Liver (tissue), 9 donors: ENCODE results near the gene PIK3CA. TPM values are rescaled to one million over a fixed set of nuclear protein-coding genes. Genes with fewer than 3 reads are reported as not detected.

Source experiments
- DNase-seq: peaks from one replicate; pipeline ENCODE4 v3.0.0-alpha.2; 2017; ENCODE audit warnings: low spot score
- H3K27ac ChIP-seq, 2 donors: one replicate each; pipeline ENCODE4 v1.7.0; 2013; ENCODE audit warnings: inconsistent platforms in 2 of 2, low read length in 2 of 2, control low read depth in 1 of 2, low read depth in 1 of 2, mild to moderate bottlenecking in 1 of 2
- H3K27me3 ChIP-seq, 4 donors: one replicate each; pipeline versions ENCODE4 v1.6.1 to v1.7.0; 2013; ENCODE audit warnings: low read length in 3 of 4, inconsistent platforms in 1 of 4, mild to moderate bottlenecking in 1 of 4, moderate library complexity in 1 of 4; ENCODE audit not compliant: control insufficient read depth in 4 of 4, insufficient read depth in 4 of 4
- H3K36me3 ChIP-seq, 4 donors: one replicate each; pipeline versions ENCODE4 v1.6.1 to v1.7.0; 2013; ENCODE audit warnings: low read length in 3 of 4, mild to moderate bottlenecking in 3 of 4, low read depth in 1 of 4, moderate library complexity in 1 of 4; ENCODE audit not compliant: control insufficient read depth in 4 of 4, insufficient read depth in 3 of 4
- H3K4me1 ChIP-seq, 4 donors: one replicate each; pipeline versions ENCODE4 v1.6.1 to v1.7.0; 2013; ENCODE audit warnings: low read length in 3 of 4, mild to moderate bottlenecking in 3 of 4, moderate library complexity in 1 of 4; ENCODE audit not compliant: control insufficient read depth in 4 of 4, insufficient read depth in 4 of 4
- H3K4me3 ChIP-seq, 3 donors: one replicate each; pipeline versions ENCODE4 v1.6.1 to v1.7.0; 2013; ENCODE audit warnings: low read length in 3 of 3, control low read depth in 1 of 3, low read depth in 1 of 3, mild to moderate bottlenecking in 1 of 3
- H3K9ac ChIP-seq, 2 donors: one replicate each; pipeline ENCODE4 v1.7.0; 2013; ENCODE audit warnings: low read length in 2 of 2, mild to moderate bottlenecking in 2 of 2, moderate library complexity in 2 of 2, control low read depth in 1 of 2, low read depth in 1 of 2
- H3K9me3 ChIP-seq, 4 donors: one replicate each; pipeline versions ENCODE4 v1.6.1 to v1.7.0; 2013; ENCODE audit warnings: low read length in 3 of 4; ENCODE audit not compliant: control insufficient read depth in 4 of 4
- EGR1 ChIP-seq, 2 donors: IDR thresholded peaks; 2 replicates each; pipeline ENCODE4 v1.6.1; 2016 to 2018; ENCODE audit warnings: antibody characterized with exemption in 2 of 2, low read depth in 2 of 2
- FOXA2 ChIP-seq: IDR thresholded peaks from 2 replicates; pipeline ENCODE4 v1.6.1; 2016; ENCODE audit warnings: antibody characterized with exemption
- GABPA ChIP-seq, 2 donors: IDR thresholded peaks in 1 of 2; conservative IDR thresholded peaks in 1 of 2; 2 replicates each; pipeline ENCODE4 v1.6.1; 2016; ENCODE audit warnings: antibody characterized with exemption in 2 of 2, mild to moderate bottlenecking in 1 of 2, moderate library complexity in 1 of 2
- HNF4A ChIP-seq, 2 donors: conservative IDR thresholded peaks; 2 replicates each; pipeline ENCODE4 v1.6.1; 2016; ENCODE audit warnings: antibody characterized with exemption in 2 of 2, mild to moderate bottlenecking in 2 of 2
- JUND ChIP-seq, 2 donors: IDR thresholded peaks; 2 replicates each; pipeline ENCODE4 v1.6.1; 2016; ENCODE audit warnings: antibody characterized with exemption in 2 of 2
- NR2F2 ChIP-seq: IDR thresholded peaks from 2 replicates; pipeline ENCODE4 v1.6.1; 2016; ENCODE audit warnings: antibody characterized with exemption
- RAD21 ChIP-seq, 2 donors: IDR thresholded peaks; 2 replicates each; pipeline ENCODE4 v1.6.1; 2016; ENCODE audit warnings: antibody characterized with exemption in 2 of 2, mild to moderate bottlenecking in 2 of 2
- RXRA ChIP-seq, 2 donors: IDR thresholded peaks; 2 replicates each; pipeline ENCODE4 v1.6.1; 2017 to 2018; ENCODE audit warnings: antibody characterized with exemption in 2 of 2, mild to moderate bottlenecking in 1 of 2
- SP1 ChIP-seq: IDR thresholded peaks from 2 replicates; pipeline ENCODE4 v1.6.1; 2018; ENCODE audit warnings: antibody characterized with exemption, mild to moderate bottlenecking
- TAF1 ChIP-seq: conservative IDR thresholded peaks from 2 replicates; pipeline ENCODE4 v1.6.1; 2016; ENCODE audit warnings: antibody characterized with exemption, mild to moderate bottlenecking
- YY1 ChIP-seq: IDR thresholded peaks from 2 replicates; pipeline ENCODE4 v1.6.1; 2016; ENCODE audit warnings: antibody characterized with exemption, mild to moderate bottlenecking
- WGBS: extraction: QIAGEN DNeasy Blood & Tissue Kit; methylation state at CpG from one replicate; pipeline ENCODE4 v1.1.7; 2013; 5-methylcytosine and 5-hydroxymethylcytosine counted together
- polyA plus RNA-seq, 2 donors: library from polyadenylated mRNA; stranded (reverse) in 1 of 2; unstranded in 1 of 2; fragments of 200-250 nt in 1 of 2; fragments of >200 nt in 1 of 2; fragmentation: Nextera tagmentation in 1 of 2; extraction: Ambion mirVana in 1 of 2; gene quantifications; one replicate each; pipeline versions ENCODE4 v1.2.1 to v1.2.3, GENCODE V29; 2013 to 2015
- total RNA-seq, 2 donors: library from RNA; depleted of rRNA; stranded (reverse); fragments of >200 nt; gene quantifications; one replicate each; pipeline ENCODE4 v1.2.3, GENCODE V29; 2014
- TF ChIP-seq, protein P1 (sequence below): IDR thresholded peaks from 2 replicates; pipeline ENCODE4 v1.6.1; 2016; ENCODE audit warnings: antibody characterized with exemption, mild to moderate bottlenecking
- TF ChIP-seq, protein P2 (sequence below): IDR thresholded peaks from 2 replicates; pipeline ENCODE4 v1.6.1; 2016; ENCODE audit warnings: antibody characterized with exemption
- TF ChIP-seq, protein P3 (sequence below): fragments of 150-350 bp; IDR thresholded peaks from 2 replicates; pipeline ENCODE4 v1.5.1; 2017; ENCODE audit warnings: improper control_type of control experiment, low read depth, low read length; ENCODE audit not compliant: missing input control
- TF ChIP-seq, protein P4 (sequence below): IDR thresholded peaks from 2 replicates; pipeline ENCODE4 v1.6.1; 2016; ENCODE audit warnings: antibody characterized with exemption
- TF ChIP-seq, protein P5 (sequence below): IDR thresholded peaks from 2 replicates; pipeline ENCODE4 v1.6.1; 2016; ENCODE audit warnings: antibody characterized with exemption
- donor health status: healthy.
- donor health status: healthy.
- donor health status: healthy.
- donor health status: healthy.
- donor health status: healthy.

PIK3CA gene
- total and polyA plus RNA-seq, 4 donors = 3.6 to 14.6 (median 7.2) TPM

DNA sequence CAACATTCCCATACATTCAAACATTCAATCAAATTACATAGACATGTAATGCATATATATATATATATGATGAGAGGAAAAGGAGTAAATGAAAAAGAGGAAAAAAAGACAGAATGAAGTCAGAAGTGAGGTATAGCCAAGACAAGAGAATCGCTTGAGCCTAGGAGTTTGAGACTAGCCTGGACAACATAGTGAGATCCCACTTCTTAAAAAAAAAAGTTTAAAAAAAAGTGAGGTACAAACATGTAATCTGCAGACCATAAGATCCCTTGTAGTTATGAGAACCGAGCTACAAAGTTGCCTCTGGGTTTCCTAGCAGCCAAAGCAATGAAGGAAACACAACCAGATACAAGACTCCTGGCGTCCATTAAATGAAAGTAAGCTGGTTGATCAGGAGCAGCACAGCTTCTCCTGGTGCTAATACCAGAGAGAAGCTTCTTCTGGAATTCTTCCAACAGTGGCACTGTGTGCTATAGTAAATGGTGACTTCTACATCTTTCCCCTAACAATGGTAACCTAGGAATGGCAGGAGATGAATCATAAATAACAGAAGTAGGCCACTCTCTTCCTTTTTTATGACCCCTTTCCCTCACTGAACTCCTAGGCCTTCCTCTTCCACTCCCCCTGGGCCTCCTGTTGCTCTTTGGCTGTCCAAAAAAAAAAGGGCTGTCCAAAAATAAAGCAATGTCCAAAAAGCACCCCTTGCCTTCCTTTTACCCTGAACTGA is 99.3 kb downstream of the PIK3CA start:
- peaks cover 0 to 10% (median 5%) of the 10 kb centered on the region in 4 donors for H3K4me1 ChIP-seq
- TF ChIP-seq, protein P1, sequence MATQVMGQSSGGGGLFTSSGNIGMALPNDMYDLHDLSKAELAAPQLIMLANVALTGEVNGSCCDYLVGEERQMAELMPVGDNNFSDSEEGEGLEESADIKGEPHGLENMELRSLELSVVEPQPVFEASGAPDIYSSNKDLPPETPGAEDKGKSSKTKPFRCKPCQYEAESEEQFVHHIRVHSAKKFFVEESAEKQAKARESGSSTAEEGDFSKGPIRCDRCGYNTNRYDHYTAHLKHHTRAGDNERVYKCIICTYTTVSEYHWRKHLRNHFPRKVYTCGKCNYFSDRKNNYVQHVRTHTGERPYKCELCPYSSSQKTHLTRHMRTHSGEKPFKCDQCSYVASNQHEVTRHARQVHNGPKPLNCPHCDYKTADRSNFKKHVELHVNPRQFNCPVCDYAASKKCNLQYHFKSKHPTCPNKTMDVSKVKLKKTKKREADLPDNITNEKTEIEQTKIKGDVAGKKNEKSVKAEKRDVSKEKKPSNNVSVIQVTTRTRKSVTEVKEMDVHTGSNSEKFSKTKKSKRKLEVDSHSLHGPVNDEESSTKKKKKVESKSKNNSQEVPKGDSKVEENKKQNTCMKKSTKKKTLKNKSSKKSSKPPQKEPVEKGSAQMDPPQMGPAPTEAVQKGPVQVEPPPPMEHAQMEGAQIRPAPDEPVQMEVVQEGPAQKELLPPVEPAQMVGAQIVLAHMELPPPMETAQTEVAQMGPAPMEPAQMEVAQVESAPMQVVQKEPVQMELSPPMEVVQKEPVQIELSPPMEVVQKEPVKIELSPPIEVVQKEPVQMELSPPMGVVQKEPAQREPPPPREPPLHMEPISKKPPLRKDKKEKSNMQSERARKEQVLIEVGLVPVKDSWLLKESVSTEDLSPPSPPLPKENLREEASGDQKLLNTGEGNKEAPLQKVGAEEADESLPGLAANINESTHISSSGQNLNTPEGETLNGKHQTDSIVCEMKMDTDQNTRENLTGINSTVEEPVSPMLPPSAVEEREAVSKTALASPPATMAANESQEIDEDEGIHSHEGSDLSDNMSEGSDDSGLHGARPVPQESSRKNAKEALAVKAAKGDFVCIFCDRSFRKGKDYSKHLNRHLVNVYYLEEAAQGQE = no peak
- TF ChIP-seq RXRA (IDR thresholded peaks at IDR 0.05) (no peak), GABPA (IDR thresholded peaks at IDR 0.05 in 1 of 2, conservative IDR thresholded peaks at IDR 0.05 in 1 of 2) (no peak), RAD21 (IDR thresholded peaks at IDR 0.05) (no peak), JUND (IDR thresholded peaks at IDR 0.05) (no peak), EGR1 (IDR thresholded peaks at IDR 0.05; ENCODE audit: low read depth in 2 of 2) (no peak), YY1 (no peak), NR2F2 (no peak), FOXA2 (no peak), SP1 (no peak), HNF4A (conservative IDR thresholded peaks at IDR 0.05) (no peak), TAF1 (no peak)
- TF ChIP-seq, protein P2, sequence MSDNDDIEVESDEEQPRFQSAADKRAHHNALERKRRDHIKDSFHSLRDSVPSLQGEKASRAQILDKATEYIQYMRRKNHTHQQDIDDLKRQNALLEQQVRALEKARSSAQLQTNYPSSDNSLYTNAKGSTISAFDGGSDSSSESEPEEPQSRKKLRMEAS = no peak
- TF ChIP-seq, protein P3, sequence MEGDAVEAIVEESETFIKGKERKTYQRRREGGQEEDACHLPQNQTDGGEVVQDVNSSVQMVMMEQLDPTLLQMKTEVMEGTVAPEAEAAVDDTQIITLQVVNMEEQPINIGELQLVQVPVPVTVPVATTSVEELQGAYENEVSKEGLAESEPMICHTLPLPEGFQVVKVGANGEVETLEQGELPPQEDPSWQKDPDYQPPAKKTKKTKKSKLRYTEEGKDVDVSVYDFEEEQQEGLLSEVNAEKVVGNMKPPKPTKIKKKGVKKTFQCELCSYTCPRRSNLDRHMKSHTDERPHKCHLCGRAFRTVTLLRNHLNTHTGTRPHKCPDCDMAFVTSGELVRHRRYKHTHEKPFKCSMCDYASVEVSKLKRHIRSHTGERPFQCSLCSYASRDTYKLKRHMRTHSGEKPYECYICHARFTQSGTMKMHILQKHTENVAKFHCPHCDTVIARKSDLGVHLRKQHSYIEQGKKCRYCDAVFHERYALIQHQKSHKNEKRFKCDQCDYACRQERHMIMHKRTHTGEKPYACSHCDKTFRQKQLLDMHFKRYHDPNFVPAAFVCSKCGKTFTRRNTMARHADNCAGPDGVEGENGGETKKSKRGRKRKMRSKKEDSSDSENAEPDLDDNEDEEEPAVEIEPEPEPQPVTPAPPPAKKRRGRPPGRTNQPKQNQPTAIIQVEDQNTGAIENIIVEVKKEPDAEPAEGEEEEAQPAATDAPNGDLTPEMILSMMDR = no peak
- TF ChIP-seq, protein P4, sequence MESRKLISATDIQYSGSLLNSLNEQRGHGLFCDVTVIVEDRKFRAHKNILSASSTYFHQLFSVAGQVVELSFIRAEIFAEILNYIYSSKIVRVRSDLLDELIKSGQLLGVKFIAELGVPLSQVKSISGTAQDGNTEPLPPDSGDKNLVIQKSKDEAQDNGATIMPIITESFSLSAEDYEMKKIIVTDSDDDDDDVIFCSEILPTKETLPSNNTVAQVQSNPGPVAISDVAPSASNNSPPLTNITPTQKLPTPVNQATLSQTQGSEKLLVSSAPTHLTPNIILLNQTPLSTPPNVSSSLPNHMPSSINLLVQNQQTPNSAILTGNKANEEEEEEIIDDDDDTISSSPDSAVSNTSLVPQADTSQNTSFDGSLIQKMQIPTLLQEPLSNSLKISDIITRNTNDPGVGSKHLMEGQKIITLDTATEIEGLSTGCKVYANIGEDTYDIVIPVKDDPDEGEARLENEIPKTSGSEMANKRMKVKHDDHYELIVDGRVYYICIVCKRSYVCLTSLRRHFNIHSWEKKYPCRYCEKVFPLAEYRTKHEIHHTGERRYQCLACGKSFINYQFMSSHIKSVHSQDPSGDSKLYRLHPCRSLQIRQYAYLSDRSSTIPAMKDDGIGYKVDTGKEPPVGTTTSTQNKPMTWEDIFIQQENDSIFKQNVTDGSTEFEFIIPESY = no peak
- TF ChIP-seq, protein P5, sequence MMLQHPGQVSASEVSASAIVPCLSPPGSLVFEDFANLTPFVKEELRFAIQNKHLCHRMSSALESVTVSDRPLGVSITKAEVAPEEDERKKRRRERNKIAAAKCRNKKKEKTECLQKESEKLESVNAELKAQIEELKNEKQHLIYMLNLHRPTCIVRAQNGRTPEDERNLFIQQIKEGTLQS = no peak
- H3K9me3 ChIP-seq = no peaks in the 10 kb centered on the region
- H3K27ac ChIP-seq = no peak overlapping the region
- no peak for DNase-seq
- no peaks in the 10 kb centered on the region for H3K36me3 ChIP-seq
- H3K4me3 ChIP-seq = no peak overlapping the region
- H3K27me3 ChIP-seq = no peaks in the 10 kb centered on the region
- 98% methylated on average over 3 of the region's 3 CpGs for WGBS
- no peak overlapping the region for H3K9ac ChIP-seq
